ENCODE measurements around the gene EPHB2.
"Not testable (repeated sequence)": the region's sequence is repeated elsewhere in the genome, so short reads cannot be mapped to it uniquely, and the experiment has no call there.

Gene EPHB2

GRCh38 chr1:22710701-22711049, at the start of gene EPHB2:
TSS of gene EPHB2 (plus strand) at chr1:22710839. CDS start at chr1:22710983, 144 bp downstream.
- DNase-seq (ENCODE audit: low read depth), result no peak

GRCh38 chr1:22661880-22662279, 48.8 kb upstream of the EPHB2 start:
- DNase-seq (ENCODE audit: low read depth), result no peak

DNA sequence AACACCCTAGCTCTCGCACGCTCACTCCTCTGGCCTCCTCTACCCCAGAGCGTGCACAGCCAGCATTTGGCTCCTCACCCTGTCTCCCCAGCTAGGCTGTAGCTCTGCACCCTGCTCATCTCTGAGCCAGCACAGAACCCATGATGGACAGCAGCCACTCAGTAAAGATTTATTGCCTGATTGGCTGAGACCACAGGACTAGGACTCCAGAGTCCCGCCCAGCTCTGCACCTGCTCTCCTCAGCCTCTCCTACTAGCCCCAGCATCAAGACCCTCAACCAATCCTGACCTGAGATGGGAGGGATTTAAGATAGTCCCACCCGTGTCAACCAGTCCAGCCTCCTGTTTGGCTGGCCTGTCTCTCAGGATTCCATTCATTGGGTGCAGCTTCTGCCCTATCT, 48.3 kb upstream of the EPHB2 start:
- no peak for DNase-seq (ENCODE audit: low read depth)

DNA sequence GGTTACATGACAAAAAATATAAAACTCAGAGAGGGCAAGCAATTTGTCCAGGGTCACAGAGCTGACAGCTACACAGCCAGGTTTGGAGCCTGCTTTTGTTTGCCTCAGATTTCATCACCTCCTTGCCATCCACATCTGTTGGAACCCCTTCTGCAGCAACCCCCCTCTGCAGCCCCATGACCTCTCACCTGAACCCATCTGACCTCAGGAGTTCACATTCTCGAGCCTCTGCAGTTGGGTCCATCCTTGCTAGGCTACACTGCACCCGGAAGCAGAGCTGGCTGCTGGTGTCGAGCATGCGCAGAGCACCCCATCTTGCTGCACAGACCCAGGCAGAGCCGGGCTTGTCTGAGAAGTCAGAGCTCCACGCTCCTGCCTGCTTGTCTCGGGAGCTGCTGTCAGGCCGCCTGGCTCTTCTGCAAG, 47.6 kb upstream of the EPHB2 start:
- DNase-seq (ENCODE audit: low read depth), result no peak

- no peak for DNase-seq (ENCODE audit: low read depth)
Measured at GRCh38 chr1:22665752-22666151, 44.9 kb upstream of the EPHB2 start.

GRCh38 chr1:22666412-22666811, 44.2 kb upstream of the EPHB2 start:
- DNase-seq (ENCODE audit: low read depth), result no peak

DNA sequence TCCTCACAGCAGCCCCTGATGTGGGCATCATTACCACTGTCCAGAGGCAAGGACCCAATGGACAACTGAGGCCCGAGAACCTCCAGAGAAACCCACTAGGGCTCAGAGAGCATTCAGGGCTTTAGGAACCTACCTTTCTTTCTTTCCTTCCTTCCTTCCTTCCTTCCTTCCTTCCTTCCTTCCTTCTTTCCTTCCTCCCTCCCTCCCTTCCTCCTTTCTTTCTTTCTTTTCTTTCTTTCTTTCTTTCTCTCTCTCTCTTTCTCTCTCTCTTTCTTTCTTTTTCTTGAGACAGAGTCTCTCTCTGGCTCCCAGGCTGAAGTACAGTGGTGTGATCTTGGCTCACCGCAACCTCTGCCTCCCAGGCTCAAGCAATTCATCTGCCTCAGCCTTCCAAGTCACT, 41.8 kb upstream of the EPHB2 start:
- not testable (repeated sequence) for DNase-seq (ENCODE audit: low read depth)

GRCh38 chr1:22670352-22670975, 40.2 kb upstream of the EPHB2 start:
- DNase-seq (ENCODE audit: low read depth), result no peak

GRCh38 chr1:22671999-22672398, 38.6 kb upstream of the EPHB2 start:
- no peak for DNase-seq (ENCODE audit: low read depth)

GRCh38 chr1:22673486-22674409, 36.9 kb upstream of the EPHB2 start:
- DNase-seq (ENCODE audit: low read depth), result no peak

- DNase-seq (ENCODE audit: low read depth), result no peak
Measured at GRCh38 chr1:22674410-22674749, 36.3 kb upstream of the EPHB2 start.

DNA sequence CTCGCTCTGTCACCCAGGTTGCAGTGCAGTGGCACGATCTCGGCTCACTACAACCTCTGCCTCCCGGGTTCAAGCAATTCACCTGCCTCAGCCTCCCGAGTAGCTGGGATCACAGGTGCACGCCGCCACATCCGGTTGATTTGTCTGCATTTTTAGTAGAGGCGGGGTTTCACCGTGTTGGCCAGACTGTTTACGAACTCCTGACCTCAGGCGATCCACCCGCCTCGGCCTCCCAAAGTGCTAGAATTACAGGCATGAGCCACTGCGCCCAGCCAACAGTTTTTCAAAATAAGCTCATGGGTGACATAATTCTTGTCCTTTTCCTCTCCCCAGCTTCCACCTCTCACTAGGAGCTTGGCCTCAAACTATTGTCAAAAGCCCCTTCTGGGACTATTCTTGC, 34.5 kb upstream of the EPHB2 start:
- not testable (repeated sequence) for DNase-seq (ENCODE audit: low read depth)

GRCh38 chr1:22676916-22677583, 33.6 kb upstream of the EPHB2 start:
- no peak for DNase-seq (ENCODE audit: low read depth)

DNA sequence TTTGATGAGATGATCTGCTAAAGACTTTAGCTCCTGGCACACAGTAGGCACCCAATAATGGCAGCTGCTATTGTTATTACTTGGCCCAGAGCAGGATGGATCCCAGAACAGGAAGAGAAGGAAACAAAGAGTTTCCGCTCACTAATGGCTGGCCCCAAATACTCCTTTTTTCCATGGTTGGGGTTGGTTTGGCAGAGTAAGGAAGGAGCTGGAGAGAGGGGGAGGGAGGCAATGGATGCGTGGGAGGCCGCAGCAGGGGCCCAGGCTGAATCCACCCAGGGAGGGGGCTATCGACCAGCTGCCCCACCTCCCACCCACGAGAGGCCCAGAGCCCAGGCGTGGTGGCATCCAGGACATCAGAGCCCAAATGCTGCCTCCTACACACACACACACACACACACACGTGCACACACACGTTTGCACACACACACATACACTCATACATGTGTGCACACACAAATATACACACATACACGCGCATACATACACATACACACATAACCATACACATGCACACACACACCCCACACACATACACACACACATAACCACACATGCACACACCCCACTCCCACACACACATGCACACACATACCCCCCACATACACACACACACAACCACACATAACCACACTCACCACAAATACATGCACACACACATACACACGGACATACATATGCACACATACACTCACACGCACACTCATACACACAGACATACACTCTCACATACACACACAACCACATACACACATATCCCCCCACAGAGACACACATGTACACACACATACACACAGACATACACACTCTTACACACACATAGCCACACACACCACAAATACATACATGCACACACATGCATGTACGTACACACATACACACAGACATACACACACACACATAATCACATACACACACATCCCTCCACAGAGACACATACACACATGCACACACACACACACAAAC, 32.4 kb upstream of the EPHB2 start:
- DNase-seq (ENCODE audit: low read depth), result no peak

DNA sequence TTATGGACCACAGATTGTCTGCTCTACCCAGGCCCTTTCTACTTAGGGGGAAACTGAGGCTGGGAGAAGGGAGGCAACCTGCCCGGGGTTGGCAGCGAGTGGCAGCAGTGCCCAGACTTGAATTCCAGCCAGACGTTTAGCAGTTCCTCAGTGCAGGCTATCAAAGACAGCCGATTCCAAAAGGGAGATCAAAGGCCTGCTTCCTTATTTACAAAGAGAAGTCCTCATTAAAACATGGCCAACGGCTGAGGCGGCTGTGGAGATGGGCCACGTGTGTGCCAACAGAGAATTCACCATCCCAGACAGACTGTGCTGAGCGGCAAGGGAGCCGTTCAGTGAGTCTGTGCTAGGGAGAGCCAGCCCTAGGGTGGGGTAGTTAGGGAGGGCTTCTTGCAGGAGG, 29.9 kb upstream of the EPHB2 start:
- DNase-seq (ENCODE audit: low read depth), result no peak

DNA sequence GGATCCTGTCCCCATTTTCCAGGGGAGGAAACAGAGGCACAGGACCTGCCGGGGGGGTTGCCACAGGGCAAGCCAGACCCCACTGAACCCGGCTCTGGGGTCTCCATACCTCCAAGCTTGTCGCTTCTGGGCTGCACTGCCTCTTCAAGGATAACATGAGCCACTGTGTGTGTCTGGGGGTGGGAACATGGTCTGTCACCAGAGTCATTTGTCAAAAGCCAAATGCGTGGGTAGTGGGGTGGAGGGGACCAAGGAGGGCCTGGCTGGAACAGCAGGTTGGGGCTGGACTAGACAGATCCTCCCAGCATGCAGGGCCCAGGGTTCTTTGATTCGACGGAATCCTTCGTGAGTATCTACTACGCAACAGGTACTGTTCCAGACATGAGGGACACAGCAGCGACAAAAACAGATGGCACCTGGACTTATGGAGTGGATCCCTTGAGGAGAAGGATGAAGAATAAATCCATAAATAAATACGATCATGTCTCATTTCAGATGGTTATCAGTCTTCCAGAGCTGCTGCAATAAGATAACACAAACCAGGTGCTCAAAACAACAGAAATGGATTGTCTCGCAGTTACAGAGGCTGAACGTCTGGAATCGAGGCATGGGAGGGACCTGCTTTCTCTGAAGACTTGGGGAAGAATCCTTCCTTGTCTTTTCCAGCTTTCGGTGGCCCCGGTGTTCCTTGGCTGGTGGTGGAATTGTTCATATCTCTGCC, 28.9 kb upstream of the EPHB2 start:
- no peak for DNase-seq (ENCODE audit: low read depth)

GRCh38 chr1:22683547-22683946, 27.1 kb upstream of the EPHB2 start:
- DNase-seq (ENCODE audit: low read depth), result no peak

GRCh38 chr1:22685591-22686059, 25.0 kb upstream of the EPHB2 start:
- no peak for DNase-seq (ENCODE audit: low read depth)

DNA sequence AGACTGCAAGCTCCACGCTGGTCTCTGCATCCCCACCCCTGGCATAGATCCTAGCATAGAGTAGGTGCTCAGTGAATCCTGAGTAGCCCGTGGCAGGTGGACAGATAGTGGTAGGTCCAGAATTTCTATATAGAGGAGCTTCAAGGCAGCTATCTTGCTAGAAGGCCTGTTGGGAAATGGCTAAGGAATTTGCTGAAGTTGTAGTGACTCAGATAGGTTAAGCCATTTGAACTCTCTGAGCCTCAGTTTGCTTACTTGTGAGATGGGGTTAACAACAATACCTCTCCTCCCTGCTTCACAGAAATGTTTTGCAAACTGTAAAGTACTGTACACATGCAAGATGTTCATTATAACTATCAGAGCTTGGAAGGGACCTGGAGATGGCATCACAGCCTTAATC, 23.4 kb upstream of the EPHB2 start:
- DNase-seq (ENCODE audit: low read depth), result no peak

GRCh38 chr1:22688466-22688865, 22.2 kb upstream of the EPHB2 start:
- DNase-seq (ENCODE audit: low read depth), result no peak

DNA sequence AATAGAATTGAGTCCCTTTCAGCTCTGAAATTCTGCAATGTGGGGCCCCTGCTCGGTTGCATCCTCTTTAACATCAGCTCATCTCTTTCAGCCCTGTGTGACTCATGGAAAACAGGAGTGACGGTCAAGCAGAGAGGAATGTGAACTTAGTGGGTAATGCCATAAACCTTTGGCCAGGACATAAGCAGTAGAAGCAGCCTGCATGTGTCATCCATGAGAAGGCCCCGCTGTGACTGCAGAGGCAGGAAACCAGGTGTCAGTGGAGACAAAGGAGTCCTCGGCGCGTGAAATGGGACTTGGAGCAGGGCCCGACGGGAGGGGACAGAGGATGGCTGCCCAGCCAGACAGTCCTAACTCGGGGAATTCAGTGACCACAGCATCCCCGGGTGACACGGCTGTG, 21.1 kb upstream of the EPHB2 start:
- DNase-seq (ENCODE audit: low read depth), result no peak

All from stimulated activated CD4-positive, alpha-beta T cell treated with anti-CD3 and anti-CD28 coated beads, Interleukin-2, amount 100 ng/mL, for 4 hours (primary cell).